ENCODE results near the gene ASPHD2. TPM values are rescaled to one million over a fixed set of nuclear protein-coding genes. Genes with fewer than 3 reads are reported as not detected.

The ASPHD2 gene
- total RNA-seq, 4 donors from 2014 or later: 0.20 to 1.2 (median 0.54) TPM

DNA sequence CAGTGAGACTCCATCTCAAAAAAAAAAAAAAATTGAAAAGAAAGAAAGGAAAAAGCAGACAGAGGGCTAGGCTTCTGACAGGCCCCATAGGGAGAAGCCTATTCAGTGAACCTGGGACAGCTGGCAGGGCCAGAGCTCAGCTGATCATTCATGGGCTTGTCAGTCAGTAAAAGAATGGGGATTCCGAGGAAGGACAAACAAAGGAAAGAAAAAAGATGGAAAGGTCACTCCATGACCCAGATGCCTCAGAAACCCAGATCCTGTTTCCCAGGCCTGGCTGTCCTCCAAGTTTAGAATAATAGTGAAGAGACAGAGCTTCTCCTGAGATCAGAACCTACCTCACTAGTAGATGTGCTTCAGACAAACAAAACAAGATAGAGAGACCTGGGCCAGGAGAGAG, 34.3 kb upstream of the ASPHD2 start:
- no peak for DNase-seq (ENCODE audit: low spot score in 2 of 2)

DNA sequence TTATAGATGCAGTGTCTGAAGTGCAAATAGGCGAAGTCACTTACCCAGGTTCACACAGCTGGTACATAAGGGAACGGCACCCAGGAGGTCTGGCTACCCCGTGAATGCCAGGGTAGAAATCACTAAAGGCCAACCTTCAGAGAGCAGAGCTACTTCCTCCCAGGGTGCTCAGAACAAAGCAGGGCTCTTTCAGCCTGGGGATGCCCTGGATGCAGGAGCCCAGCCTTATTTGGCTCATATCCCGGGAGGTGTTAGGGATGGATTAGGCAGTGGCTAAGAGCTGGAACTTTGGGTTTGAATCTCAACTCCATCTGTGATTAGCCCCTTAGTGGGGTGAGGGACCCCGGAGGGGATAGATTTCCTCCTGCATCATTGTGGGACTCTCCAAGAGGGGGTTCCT, 33.1 kb upstream of the ASPHD2 start:
- WGBS, 2 donors: 31 to 33% methylated on average over 5 of the region's 5 CpGs
- no peak overlapping the region for H3K27ac ChIP-seq

More for the DNA sequence above, 34.3 kb upstream of the ASPHD2 start:
- Histone ChIP-seq H3K27me3 (no peaks in the 10 kb centered on the region), H3K4me1 (no peaks in the 10 kb centered on the region), H3K36me3 (no peaks in the 10 kb centered on the region), H3K9me3 (no peaks in the 10 kb centered on the region), H3K4me3 (no peak overlapping the region), H3K27ac (no peak overlapping the region)
- TF ChIP-seq, protein P1, sequence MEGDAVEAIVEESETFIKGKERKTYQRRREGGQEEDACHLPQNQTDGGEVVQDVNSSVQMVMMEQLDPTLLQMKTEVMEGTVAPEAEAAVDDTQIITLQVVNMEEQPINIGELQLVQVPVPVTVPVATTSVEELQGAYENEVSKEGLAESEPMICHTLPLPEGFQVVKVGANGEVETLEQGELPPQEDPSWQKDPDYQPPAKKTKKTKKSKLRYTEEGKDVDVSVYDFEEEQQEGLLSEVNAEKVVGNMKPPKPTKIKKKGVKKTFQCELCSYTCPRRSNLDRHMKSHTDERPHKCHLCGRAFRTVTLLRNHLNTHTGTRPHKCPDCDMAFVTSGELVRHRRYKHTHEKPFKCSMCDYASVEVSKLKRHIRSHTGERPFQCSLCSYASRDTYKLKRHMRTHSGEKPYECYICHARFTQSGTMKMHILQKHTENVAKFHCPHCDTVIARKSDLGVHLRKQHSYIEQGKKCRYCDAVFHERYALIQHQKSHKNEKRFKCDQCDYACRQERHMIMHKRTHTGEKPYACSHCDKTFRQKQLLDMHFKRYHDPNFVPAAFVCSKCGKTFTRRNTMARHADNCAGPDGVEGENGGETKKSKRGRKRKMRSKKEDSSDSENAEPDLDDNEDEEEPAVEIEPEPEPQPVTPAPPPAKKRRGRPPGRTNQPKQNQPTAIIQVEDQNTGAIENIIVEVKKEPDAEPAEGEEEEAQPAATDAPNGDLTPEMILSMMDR (IDR thresholded peaks at IDR 0.05): no peak
- TF ChIP-seq EP300 (IDR thresholded peaks at IDR 0.05): no peak
- no peak for TF ChIP-seq POLR2A (IDR thresholded peaks at IDR 0.05)
- WGBS, 2 donors: 3 to 14% methylated on average over 1 of the region's 1 CpG

DNA sequence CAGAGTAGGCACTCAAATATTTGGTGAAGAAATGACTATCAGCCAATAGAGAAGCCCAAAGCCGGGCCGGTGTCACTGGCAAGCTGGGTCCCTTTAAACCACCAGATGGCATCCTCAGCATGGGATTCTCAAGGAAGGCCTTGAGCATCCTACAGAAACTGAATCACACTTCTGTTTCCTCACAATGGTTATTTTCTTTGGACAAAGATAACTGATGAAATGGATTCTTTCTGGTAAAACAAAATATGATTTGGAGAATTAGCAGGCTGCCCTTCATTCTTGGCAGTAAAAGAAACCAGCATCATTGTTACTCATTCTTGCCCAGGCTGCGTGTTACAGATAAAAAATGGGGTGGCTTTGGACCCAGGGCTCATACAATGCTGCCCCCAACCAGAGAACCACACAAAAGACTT, 30.3 kb upstream of the ASPHD2 start:
- peak; percentile 21 to 70 for DNase-seq (ENCODE audit: low spot score in 2 of 2)
- 14 to 20% methylated on average over 3 of the region's 3 CpGs for WGBS, 2 donors
- Histone ChIP-seq H3K36me3 (no peaks in the 10 kb centered on the region), H3K27ac (no peak overlapping the region), H3K4me3 (no peak overlapping the region), H3K9me3 (no peaks in the 10 kb centered on the region), H3K4me1 (no peaks in the 10 kb centered on the region), H3K27me3 (peaks cover 0 to 8% of the 10 kb centered on the region in 2 donors)
- TF ChIP-seq, protein P1 (IDR thresholded peaks at IDR 0.05): peak; percentile 37 to 68 (median 46)
- TF ChIP-seq EP300 (IDR thresholded peaks at IDR 0.05) (peak in 1 of 2 donors; percentile 8), POLR2A (IDR thresholded peaks at IDR 0.05) (no peak)

More for the DNA sequence above, 33.1 kb upstream of the ASPHD2 start:
- DNase-seq (ENCODE audit: low spot score in 2 of 2): no peak
- no peak overlapping the region for H3K4me3 ChIP-seq
- TF ChIP-seq EP300 (IDR thresholded peaks at IDR 0.05): no peak
- TF ChIP-seq, protein P1 (IDR thresholded peaks at IDR 0.05): no peak
- no peak for TF ChIP-seq POLR2A (IDR thresholded peaks at IDR 0.05)
- no peaks in the 10 kb centered on the region for H3K4me1 ChIP-seq
- H3K9me3 ChIP-seq: no peaks in the 10 kb centered on the region
- H3K36me3 ChIP-seq: no peaks in the 10 kb centered on the region
- no peaks in the 10 kb centered on the region for H3K27me3 ChIP-seq

DNA sequence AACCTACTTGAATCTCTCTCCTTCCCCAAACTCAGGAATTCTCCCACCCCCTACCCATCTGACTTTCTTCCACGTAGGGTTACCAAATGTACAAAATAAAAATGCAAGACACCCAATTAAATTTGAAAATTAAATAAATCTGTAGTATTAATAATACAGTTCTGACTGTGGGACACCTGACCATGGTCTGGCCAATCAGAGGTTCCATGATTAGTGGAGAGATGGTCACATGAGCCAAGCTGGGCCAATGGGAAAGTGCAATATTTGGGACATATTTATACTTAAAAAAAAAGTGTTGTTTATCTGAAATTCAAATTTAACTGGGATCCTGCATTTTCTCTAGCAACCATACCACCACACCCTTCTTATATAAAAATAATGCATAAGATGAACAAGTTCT, 29.8 kb upstream of the ASPHD2 start:
- Histone ChIP-seq H3K4me1 (no peaks in the 10 kb centered on the region), H3K9me3 (no peaks in the 10 kb centered on the region), H3K36me3 (no peaks in the 10 kb centered on the region), H3K27me3 (peaks cover 0 to 8% of the 10 kb centered on the region in 2 donors), H3K4me3 (no peak overlapping the region), H3K27ac (no peak overlapping the region)
- no peak for DNase-seq (ENCODE audit: low spot score in 2 of 2)
- 51 to 62% methylated on average over 1 of the region's 1 CpG for WGBS, 2 donors
- TF ChIP-seq, protein P1 (IDR thresholded peaks at IDR 0.05): no peak
- TF ChIP-seq POLR2A (IDR thresholded peaks at IDR 0.05) (no peak), EP300 (IDR thresholded peaks at IDR 0.05) (no peak)

DNA sequence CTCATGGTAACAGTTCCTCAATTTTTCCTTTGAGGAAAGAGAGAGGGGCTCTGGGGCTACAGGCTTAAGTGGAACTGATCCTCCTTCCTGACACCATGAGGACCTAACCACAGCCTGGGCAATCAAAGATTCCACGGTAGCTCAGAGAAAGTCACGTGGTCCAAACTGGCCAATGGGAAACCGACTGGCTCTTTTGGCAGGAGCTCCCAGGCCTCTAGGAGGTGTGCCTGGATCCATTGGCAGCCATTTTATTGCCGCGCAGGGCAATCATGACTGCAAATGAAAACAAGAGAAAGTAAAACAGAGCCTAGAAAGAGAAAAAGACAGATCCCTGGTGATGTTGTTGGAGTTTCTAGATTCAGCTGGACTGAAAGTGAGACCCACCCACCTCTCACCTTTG, 27.3 kb upstream of the ASPHD2 start:
- H3K27ac ChIP-seq: no peak overlapping the region
- H3K9me3 ChIP-seq: no peaks in the 10 kb centered on the region
- TF ChIP-seq, protein P1 (IDR thresholded peaks at IDR 0.05): no peak
- TF ChIP-seq POLR2A (IDR thresholded peaks at IDR 0.05) (no peak), EP300 (IDR thresholded peaks at IDR 0.05) (no peak)
- no peaks in the 10 kb centered on the region for H3K36me3 ChIP-seq
- no peak for DNase-seq (ENCODE audit: low spot score in 2 of 2)
- H3K27me3 ChIP-seq: peaks cover 0 to 8% of the 10 kb centered on the region in 2 donors
- WGBS, 2 donors: 74 to 83% methylated on average over 5 of the region's 5 CpGs
- no peak overlapping the region for H3K4me3 ChIP-seq
- H3K4me1 ChIP-seq: peaks cover 0 to 6% (median 0%) of the 10 kb centered on the region in 4 donors

Measured in tibial nerve (tissue), 4 donors.